Right lobe of liver (tissue), 6 donors: ENCODE measurements around the gene SCG2. TPM values are rescaled to one million over a fixed set of nuclear protein-coding genes. Genes with fewer than 3 reads are reported as not detected.
"Not testable (repeated sequence)": the region's sequence is repeated elsewhere in the genome, so short reads cannot be mapped to it uniquely, and the experiment has no call there.

Experiments
- ATAC-seq, 4 donors: fragments of 200-7000 bp; cut with Tn5 transposase; one replicate each; pipeline ENCODE4 v1.9.1; 2020; ENCODE audit warnings: mild to moderate bottlenecking in 4 of 4, moderate library complexity in 4 of 4
- DNase-seq, 3 donors: peaks; one replicate each; pipeline ENCODE4 v3.0.0-alpha.2; 2020
- H3K27ac ChIP-seq, 3 donors: fragments of 200-600 bp; one replicate each; pipeline ENCODE4 v1.8.0; 2022
- H3K27me3 ChIP-seq, 2 donors: fragments of 200-600 bp; one replicate each; pipeline ENCODE4 v1.8.0; 2022
- H3K36me3 ChIP-seq, 4 donors: fragments of 200-600 bp; sonication (generic) in 1 of 4; one replicate each; pipeline versions ENCODE4 v1.5.1 to v1.8.0; 2017 to 2022; ENCODE audit warnings: control low read depth in 1 of 4
- H3K4me1 ChIP-seq, 4 donors: fragments of 200-600 bp; sonication (generic) in 1 of 4; one replicate each; pipeline versions ENCODE4 v1.5.1 to v1.8.0; 2017 to 2022; ENCODE audit warnings: control low read depth in 1 of 4
- H3K4me3 ChIP-seq, 3 donors: fragments of 200-600 bp; one replicate each; pipeline ENCODE4 v1.8.0; 2022
- H3K9me3 ChIP-seq, 4 donors: fragments of 200-600 bp; sonication (generic) in 1 of 4; one replicate each; pipeline versions ENCODE4 v1.5.1 to v1.8.0; 2017 to 2022; ENCODE audit warnings: control low read depth in 1 of 4
- CTCF ChIP-seq, 4 donors: fragments of 200-600 bp in 3 of 4; fragments of 450-650 bp in 1 of 4; IDR thresholded peaks; one replicate each; pipeline versions ENCODE4 v1.5.1 to v1.8.0; 2016 to 2022; ENCODE audit warnings: antibody characterized with exemption in 4 of 4, mild to moderate bottlenecking in 2 of 4
- POLR2A ChIP-seq: fragments of 450-650 bp; IDR thresholded peaks from one replicate; pipeline ENCODE4 v1.6.1; 2017; ENCODE audit warnings: antibody characterized with exemption, mild to moderate bottlenecking
- WGBS: methylation state at CpG from one replicate; pipeline ENCODE4 v1.1.6; 2018; ENCODE audit warnings: low coverage, low lambda C conversion rate; ENCODE audit not compliant: insufficient coverage; ENCODE audit errors: missing lambda C conversion rate; 5-methylcytosine and 5-hydroxymethylcytosine counted together
- intact Hi-C, 2 donors: fragments of 100-400 bp; cut with DNase I; formaldehyde crosslinking; loops; one replicate each; pipeline versions ENCODE4 v1.11.2 to v1.14.1; 2022
- total RNA-seq, 6 experiments: library from RNA; depleted of rRNA in 2 of 6; stranded (reverse); fragments of >200 nt in 2 of 6; fragmentation: NEBNext Ultra II Directional in 3 of 6; extraction: Animal tissue kit (Norgen Biotek cat#: 25700) in 3 of 6; gene quantifications; one replicate each; pipeline versions ENCODE4 v1.1.0 to v1.2.4, GENCODE V29; 2016 to 2023
- donor health status: DM: no; HTN: yes; CAD: no.
- donor health status: DM: no; HTN: no; CAD: no.
- donor health status: DM: no; HTN: no; CAD: no.
- donor health status: DM: no; HTN: yes; CAD: no.
- donor health status: DM: no; HTN: yes; CAD: no.

Gene SCG2
- total RNA-seq, 6 experiments from 2014 or later = not detected

- no peak for TF ChIP-seq CTCF (IDR thresholded peaks at IDR 0.05)
- no peak for TF ChIP-seq POLR2A
- no peak overlapping the region for H3K27ac ChIP-seq
- 43% methylated on average over 4 of the region's 4 CpGs for WGBS
- H3K27me3 ChIP-seq = no peaks in the 10 kb centered on the region
- H3K4me3 ChIP-seq = no peak overlapping the region
- ATAC-seq = no peak
- H3K4me1 ChIP-seq = no peaks in the 10 kb centered on the region
- no peaks in the 10 kb centered on the region for H3K9me3 ChIP-seq
- H3K36me3 ChIP-seq = no peaks in the 10 kb centered on the region
- no peak for DNase-seq
- intact Hi-C loops = no loop called here
These were observed 7.3 kb downstream of the SCG2 start for GRCh38 chr2:223594831-223595230.

GRCh38 chr2:223594259-223594658 lies 7.9 kb downstream of the SCG2 start:
- no peak for ATAC-seq
- TF ChIP-seq POLR2A (no peak), CTCF (IDR thresholded peaks at IDR 0.05) (no peak)
- H3K9me3 ChIP-seq = no peaks in the 10 kb centered on the region
- DNase-seq = no peak
- 61% methylated on average over 2 of the region's 2 CpGs for WGBS
- intact Hi-C loops = no loop called here
- H3K4me1 ChIP-seq = no peaks in the 10 kb centered on the region
- no peak overlapping the region for H3K4me3 ChIP-seq
- H3K27ac ChIP-seq = no peak overlapping the region
- no peaks in the 10 kb centered on the region for H3K27me3 ChIP-seq
- no peaks in the 10 kb centered on the region for H3K36me3 ChIP-seq

GRCh38 chr2:223592689-223593088 lies 9.5 kb downstream of the SCG2 start:
- intact Hi-C loops, DNase-seq, H3K4me1 ChIP-seq, H3K27me3 ChIP-seq, H3K9me3 ChIP-seq, H3K4me3 ChIP-seq, H3K36me3 ChIP-seq, ATAC-seq, H3K27ac ChIP-seq: not testable (repeated sequence)
- no CpG with 5 or more reads among the region's 1 CpG for WGBS

GRCh38 chr2:223591596-223591995 lies 10.6 kb downstream of the SCG2 start:
- ATAC-seq (no peak), DNase-seq (no peak)
- no peaks in the 10 kb centered on the region for H3K36me3 ChIP-seq
- WGBS = 67% methylated on average over 1 of the region's 1 CpG
- H3K27me3 ChIP-seq = no peaks in the 10 kb centered on the region
- no peaks in the 10 kb centered on the region for H3K9me3 ChIP-seq
- intact Hi-C loops = no loop called here
- H3K4me3 ChIP-seq = no peak overlapping the region
- TF ChIP-seq CTCF (IDR thresholded peaks at IDR 0.05) (no peak), POLR2A (no peak)
- H3K4me1 ChIP-seq = no peaks in the 10 kb centered on the region
- no peak overlapping the region for H3K27ac ChIP-seq

GRCh38 chr2:223590964-223591363 lies 11.2 kb downstream of the SCG2 start:
- no peak for TF ChIP-seq CTCF (IDR thresholded peaks at IDR 0.05)
- no peak for TF ChIP-seq POLR2A
- intact Hi-C loops = no loop called here
- H3K4me1 ChIP-seq = no peaks in the 10 kb centered on the region
- H3K27ac ChIP-seq = no peak overlapping the region
- no peak for ATAC-seq
- no peak for DNase-seq
- no peak overlapping the region for H3K4me3 ChIP-seq
- H3K27me3 ChIP-seq = no peaks in the 10 kb centered on the region
- no peaks in the 10 kb centered on the region for H3K9me3 ChIP-seq
- no peaks in the 10 kb centered on the region for H3K36me3 ChIP-seq
